22Rv1 (cell line): ENCODE results near the gene PDGFRB.

Source experiments
- CTCF ChIP-seq: fragments of 450-650 bp; IDR thresholded peaks from 2 replicates; pipeline ENCODE4 v1.5.1; 2017; ENCODE audit warnings: mild to moderate bottlenecking
- ZFX ChIP-seq: fragments of 450-650 bp; IDR thresholded peaks from 2 replicates; pipeline ENCODE4 v1.6.1; 2017; ENCODE audit warnings: antibody characterized with exemption, borderline replicate concordance

- no peak for TF ChIP-seq CTCF
- TF ChIP-seq ZFX = no peak
Measured at GRCh38 chr5:150184990-150185912, 29.6 kb upstream of the PDGFRB start.
